Stimulated activated CD4-positive, alpha-beta T cell treated with anti-CD3 and anti-CD28 coated beads, Interleukin-4, amount 100 ng/mL, for 24 hours (primary cell): ENCODE results near the gene FEV.

Experiments used
- DNase-seq: peaks from one replicate; pipeline ENCODE4 v3.0.0-alpha.2; 2020

FEV gene

GRCh38 chr2:218992196-218992595, 7.2 kb upstream of the FEV start:
- DNase-seq = no peak

DNA sequence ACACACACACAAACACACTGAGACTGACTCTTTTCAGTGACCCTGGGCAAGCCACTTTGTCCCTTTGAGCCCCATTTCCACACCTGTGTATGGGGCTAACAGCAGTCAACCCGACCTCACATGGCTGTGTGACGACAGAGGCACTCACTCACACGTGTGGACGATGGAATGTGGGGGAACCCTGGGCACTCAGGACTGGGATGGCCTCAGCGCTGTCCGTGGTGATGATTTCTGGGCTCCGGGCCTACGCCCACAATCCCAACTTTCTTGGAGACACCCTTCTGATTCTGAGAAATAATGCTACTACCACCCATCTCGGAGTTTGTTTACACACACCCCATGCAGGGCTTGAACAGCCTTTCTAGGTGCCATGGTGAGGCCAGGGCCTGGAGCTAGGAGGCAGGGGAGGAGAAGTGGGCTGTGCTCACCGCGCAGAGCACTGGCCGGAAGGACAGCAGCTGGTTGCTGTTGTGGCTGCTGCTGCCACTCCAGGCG, 6.7 kb upstream of the FEV start:
- DNase-seq = no peak

GRCh38 chr2:218990612-218991011, 5.6 kb upstream of the FEV start:
- DNase-seq = no peak

- DNase-seq = no peak
These were observed 5.1 kb upstream of the FEV start for GRCh38 chr2:218990052-218990451.

GRCh38 chr2:218988650-218989049, 3.7 kb upstream of the FEV start:
- DNase-seq = no peak

DNA sequence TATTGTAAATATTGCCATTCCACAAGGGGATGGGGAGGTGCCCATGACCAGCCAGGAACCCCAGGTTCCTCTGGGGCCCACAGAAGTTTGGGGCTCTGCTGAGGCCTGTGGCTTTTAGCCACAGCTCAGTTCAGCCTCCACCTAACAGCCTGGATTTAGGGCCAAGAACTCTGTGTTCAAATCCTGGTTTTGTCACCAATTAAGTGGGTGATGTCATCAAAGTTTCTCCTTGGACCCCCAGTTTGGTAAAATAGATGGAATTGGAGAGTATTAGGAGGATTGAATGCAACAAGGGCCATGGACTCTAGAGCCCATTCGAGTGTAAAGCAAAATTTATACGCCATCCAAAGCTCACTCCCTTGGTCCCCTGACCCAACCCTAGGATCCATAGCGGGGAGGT, 3.2 kb upstream of the FEV start:
- DNase-seq = no peak

GRCh38 chr2:218986148-218986761, 1.3 kb upstream of the FEV start:
- DNase-seq = no peak

GRCh38 chr2:218985325-218986091, 524 bp upstream of the FEV start:
- DNase-seq = no peak

DNA sequence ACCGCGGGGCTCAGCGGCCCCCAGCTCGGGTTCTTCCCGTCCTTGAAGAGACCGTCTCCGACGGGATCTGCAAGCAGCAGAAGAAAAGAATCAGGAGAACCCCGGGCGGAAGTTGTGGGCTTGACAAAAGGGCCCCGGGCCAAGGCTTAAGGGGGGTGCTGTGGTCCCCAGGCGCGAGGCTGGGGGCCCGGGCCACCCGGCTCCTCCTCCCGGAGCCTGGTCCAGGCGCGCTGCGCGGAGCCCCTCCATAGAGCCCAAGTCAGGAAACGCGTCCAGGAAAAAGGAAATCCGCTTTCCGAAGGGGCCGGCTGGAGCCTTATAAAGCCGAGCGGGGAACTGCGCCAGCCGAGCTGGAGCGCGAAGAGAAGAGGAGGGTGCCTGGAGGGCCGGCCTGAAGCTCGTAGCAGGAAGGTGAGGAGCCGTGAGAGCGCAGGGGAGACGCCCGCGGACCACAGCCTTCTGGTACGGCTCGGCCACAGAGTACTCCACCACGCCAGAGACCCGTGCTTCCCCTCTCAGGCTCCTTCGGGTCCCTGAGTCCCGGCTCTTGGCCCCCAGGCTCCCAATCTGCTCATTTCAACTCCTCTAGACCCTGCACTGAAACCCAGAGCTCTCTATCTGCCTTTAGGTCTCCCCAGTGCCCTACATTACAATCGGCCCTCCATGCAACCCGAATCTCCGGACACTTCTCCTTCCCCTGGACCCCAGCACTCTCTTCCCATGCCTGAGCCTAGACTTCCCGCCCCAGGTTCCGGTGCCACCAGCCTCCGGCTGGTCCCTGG, 554 bp downstream of the FEV start:
- no peak for DNase-seq

DNA sequence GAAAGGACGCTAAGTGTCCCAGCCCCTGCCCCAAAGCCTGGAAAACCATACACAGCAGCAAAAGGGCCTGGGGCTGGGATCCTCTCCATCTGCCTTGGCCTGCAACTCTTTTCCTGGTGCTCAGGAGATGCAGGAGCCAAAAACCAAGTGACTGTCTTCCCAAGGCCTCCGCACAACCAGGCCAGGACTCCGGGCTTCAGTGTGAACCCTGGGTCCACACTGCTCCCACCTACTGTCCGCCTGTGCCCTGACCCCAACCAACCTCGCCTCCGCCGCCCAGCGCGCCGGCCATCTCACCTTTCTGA, 1.1 kb downstream of the FEV start:
- DNase-seq = no peak

GRCh38 chr2:218983263-218983933, 1.6 kb downstream of the FEV start:
- no peak for DNase-seq

DNA sequence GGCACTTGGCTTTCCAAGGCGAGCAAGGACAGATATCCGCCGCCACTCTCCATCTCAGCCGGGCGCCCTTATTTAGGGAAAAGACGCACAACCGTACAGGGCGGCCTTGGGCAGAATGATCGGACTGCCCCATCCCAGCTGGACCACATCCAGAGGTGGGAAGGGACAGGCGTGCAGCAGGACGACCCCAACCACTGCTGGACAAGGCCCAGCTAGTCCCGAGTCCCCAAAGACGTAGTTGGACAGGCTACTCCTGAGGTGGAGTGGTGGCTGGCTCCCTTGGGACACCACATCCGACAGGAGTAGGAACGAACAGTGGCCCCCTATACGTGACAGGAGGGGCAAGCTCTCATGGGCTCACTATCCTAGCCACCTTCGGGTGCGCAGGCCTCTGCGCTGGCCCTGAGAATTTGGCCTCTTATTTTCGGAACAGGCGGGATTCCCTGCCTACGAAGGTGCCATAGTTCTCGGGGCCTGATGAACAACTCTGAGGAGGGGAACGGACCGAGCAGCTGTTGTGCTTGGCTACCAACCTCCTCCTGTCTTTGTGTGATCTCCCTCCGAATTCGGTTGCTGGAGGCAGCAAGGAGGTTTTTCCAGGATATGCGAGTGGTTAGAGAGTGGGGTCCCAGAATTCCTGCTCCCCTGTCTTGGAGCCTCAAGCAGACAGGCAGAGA, 2.3 kb downstream of the FEV start:
- DNase-seq = no peak

GRCh38 chr2:218981881-218982585, 3.0 kb downstream of the FEV start:
- peak; percentile 42 for DNase-seq

DNA sequence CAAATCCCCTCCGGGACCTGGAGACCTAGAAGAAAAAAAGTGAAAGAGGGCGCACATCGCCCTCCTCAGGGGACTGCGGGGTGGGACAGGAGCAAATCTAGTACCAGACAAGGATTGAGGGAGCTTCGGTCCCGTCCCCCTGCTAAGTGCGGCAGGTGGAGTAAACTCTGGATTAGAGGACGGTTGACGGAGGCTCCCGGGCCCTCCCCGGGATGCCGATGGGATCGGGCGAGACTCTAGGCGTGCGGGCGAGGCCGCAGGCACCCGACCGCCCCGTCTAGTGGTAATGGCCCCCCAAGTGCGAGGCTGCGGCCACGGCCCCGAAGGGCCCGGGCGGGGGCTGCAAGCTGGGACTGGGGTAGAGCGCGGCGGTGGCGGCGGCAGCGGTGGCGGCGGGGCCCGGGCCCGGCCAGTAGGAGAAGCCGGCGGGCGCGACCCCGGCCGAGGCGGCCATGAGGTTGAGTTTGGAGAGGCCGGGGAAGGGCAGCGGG, 3.5 kb downstream of the FEV start:
- no peak for DNase-seq

- DNase-seq = no peak
These were observed 4.1 kb downstream of the FEV start for GRCh38 chr2:218980735-218981389.

DNA sequence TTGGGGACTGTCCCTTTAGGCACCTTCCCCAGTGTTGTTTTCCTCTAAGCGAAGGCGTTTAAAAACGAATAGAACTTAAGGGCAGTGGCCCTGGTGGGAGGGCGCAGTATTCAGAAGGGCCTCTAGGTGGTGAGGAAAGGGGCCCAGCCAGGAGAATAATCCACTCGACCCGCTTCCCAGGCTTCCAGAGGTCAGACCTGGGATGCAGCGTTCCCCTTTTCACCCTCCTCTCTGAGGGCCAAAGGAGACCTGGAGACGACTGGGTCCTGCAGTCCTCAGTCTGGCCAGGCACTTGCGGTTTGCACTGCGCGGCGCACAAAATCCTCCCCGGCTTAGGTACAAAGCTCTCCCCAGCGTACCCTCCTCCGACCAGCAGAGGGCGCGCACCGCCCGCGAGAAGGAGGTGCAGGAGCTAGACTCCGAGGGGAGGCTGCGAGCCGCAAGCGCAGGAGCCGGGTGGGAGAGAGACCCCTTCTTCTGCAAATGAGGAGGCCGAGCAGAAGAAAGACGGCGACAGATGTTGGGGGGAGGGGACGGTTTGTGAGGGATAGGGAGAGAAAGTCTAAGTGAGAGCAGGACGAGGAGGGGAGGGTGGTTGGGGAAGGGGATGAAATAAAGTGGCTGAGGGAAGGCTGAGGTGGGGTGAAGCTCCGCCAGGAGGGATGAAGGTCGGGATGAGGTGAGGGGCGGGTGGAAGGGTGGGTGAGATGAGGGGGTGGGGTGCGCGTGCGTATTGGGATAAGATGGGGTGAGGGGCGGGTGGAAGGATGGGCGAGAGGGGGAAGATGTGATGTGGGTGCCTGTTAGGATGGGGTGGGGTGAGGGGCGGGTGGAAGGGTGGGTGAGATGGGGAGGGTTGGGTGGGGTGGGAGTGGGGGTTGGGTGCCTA, 4.9 kb downstream of the FEV start:
- peak; percentile 88 for DNase-seq

DNA sequence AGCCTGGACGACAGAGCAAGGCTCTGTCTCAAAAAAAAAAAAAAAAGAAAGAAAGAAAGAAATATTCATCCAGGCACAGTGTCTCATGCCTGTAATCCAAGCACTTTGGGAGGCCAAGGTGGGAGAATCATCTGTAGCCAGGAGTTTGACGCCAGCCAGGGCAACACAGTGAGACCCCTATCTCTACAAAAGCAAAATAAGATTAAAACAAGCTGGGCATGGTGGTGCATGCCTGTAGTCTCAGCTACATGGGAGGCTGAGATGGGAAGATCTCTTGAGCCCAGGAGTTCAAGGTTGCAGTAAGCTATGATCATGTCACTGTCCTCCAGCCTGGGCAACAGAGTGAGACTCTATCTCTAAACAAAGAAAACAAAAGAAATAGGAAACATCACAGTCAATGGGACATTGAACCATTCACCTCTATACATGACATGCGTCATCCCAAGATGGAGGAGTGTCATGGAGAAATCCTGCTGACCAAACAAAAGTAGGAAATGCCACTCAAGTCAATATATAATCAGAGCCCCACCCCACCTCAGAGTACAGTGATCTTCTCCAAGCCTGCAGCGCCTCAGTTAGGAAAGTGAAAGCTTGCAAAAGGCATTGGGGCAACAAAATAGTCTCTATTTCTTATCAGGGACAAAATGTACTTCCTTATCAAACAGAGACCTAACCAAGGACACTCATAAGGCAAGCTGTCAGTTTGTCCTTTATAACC, 9.8 kb downstream of the FEV start:
- no peak for DNase-seq

- DNase-seq = no peak
These were observed 14.1 kb downstream of the FEV start for GRCh38 chr2:218970894-218971293.

GRCh38 chr2:218964041-218964771, 20.8 kb downstream of the FEV start:
- no peak for DNase-seq
